GM19438 (cell line): ENCODE results near the gene COL27A1.

ENCODE experiments used
- ATAC-seq: cut with Tn5 transposase; IDR thresholded peaks from one replicate; pipeline ENCODE4 v1.9.1; 2021; ENCODE audit warnings: low read depth; ENCODE audit not compliant: unreplicated experiment

The COL27A1 gene

GRCh38 chr9:114141553-114142402, 13.6 kb upstream of the COL27A1 start:
- no peak for ATAC-seq

GRCh38 chr9:114143234-114143633, 12.1 kb upstream of the COL27A1 start:
- no peak for ATAC-seq

- ATAC-seq: no peak
Observed at GRCh38 chr9:114146735-114147134, 8.6 kb upstream of the COL27A1 start.

- ATAC-seq: no peak
Observed at GRCh38 chr9:114149181-114149580, 6.2 kb upstream of the COL27A1 start.

- no peak for ATAC-seq
Observed at GRCh38 chr9:114149765-114150340, 5.5 kb upstream of the COL27A1 start.

GRCh38 chr9:114150608-114151007, 4.7 kb upstream of the COL27A1 start:
- ATAC-seq: no peak

GRCh38 chr9:114151426-114151956, 3.8 kb upstream of the COL27A1 start:
- ATAC-seq: no peak

- no peak for ATAC-seq
Observed at GRCh38 chr9:114153761-114154599, 1.4 kb upstream of the COL27A1 start.

- ATAC-seq: no peak
Observed at GRCh38 chr9:114154600-114155102, 686 bp upstream of the COL27A1 start.

- ATAC-seq: no peak
Observed at GRCh38 chr9:114155995-114156656, 789 bp downstream of the COL27A1 start.

GRCh38 chr9:114156657-114157421, 1.5 kb downstream of the COL27A1 start:
- ATAC-seq: no peak

- no peak for ATAC-seq
Observed at GRCh38 chr9:114157516-114158176, 2.3 kb downstream of the COL27A1 start.

- ATAC-seq: no peak
Observed at GRCh38 chr9:114158482-114159130, 3.3 kb downstream of the COL27A1 start.

- no peak for ATAC-seq
Observed at GRCh38 chr9:114159691-114160090, 4.4 kb downstream of the COL27A1 start.

- no peak for ATAC-seq
Observed at GRCh38 chr9:114161513-114161912, 6.2 kb downstream of the COL27A1 start.

- no peak for ATAC-seq
Observed at GRCh38 chr9:114163517-114163951, 8.2 kb downstream of the COL27A1 start.

GRCh38 chr9:114164191-114164794, 9.0 kb downstream of the COL27A1 start:
- no peak for ATAC-seq
